PC-9 (cell line): Measurements from ENCODE around the gene ADCY3.

Experiments
- CTCF ChIP-seq: fragments of 200-600 bp; sonication (generic); conservative IDR thresholded peaks from 2 replicates; pipeline ENCODE4 v1.6.1; 2017; ENCODE audit warnings: mixed run types, antibody characterized with exemption, mild to moderate bottlenecking, moderate library complexity
- EZH2 ChIP-seq: fragments of 200-600 bp; sonication (generic); IDR thresholded peaks from 2 replicates; pipeline ENCODE4 v1.8.0; 2017; ENCODE audit warnings: antibody characterized with exemption, low read depth

GRCh38 chr2:24886691-24887304 is 33.2 kb downstream of the ADCY3 start:
- TF ChIP-seq EZH2 (no peak), CTCF (no peak)
